SJCRH30 (cell line): ENCODE data around the gene KRT3. TPM values are rescaled to one million over a fixed set of nuclear protein-coding genes. Genes with fewer than 3 reads are reported as not detected.
"Not testable (repeated sequence)": the region's sequence is repeated elsewhere in the genome, so short reads cannot be mapped to it uniquely, and the experiment has no call there.

Experiments used
- DNase-seq, 2 experiments: peaks; one replicate each; pipeline ENCODE4 v3.0.0-alpha.2; 2015 to 2020
- H3K27ac ChIP-seq: fragments of 250-450 bp; sonication (Bioruptor Pico); 2 replicates; pipeline ENCODE4 v1.5.1; 2020; ENCODE audit warnings: mild to moderate bottlenecking, moderate library complexity
- H3K27me3 ChIP-seq: fragments of 250-450 bp; sonication (Bioruptor Pico); 2 replicates; pipeline ENCODE4 v1.5.1; 2020; ENCODE audit warnings: mild to moderate bottlenecking, moderate library complexity
- H3K36me3 ChIP-seq: fragments of 250-450 bp; sonication (Bioruptor Pico); 2 replicates; pipeline ENCODE4 v1.5.1; 2020; ENCODE audit warnings: mild to moderate bottlenecking, moderate library complexity
- H3K4me1 ChIP-seq: fragments of 250-450 bp; sonication (Bioruptor Pico); 2 replicates; pipeline ENCODE4 v1.5.1; 2020; ENCODE audit warnings: mild to moderate bottlenecking, moderate library complexity
- H3K4me3 ChIP-seq: fragments of 250-450 bp; sonication (Bioruptor Pico); 2 replicates; pipeline ENCODE4 v1.5.1; 2020; ENCODE audit warnings: mild to moderate bottlenecking, moderate library complexity
- H3K9me3 ChIP-seq: fragments of 250-450 bp; sonication (Bioruptor Pico); replicated peaks from 2 replicates; pipeline ENCODE4 v1.5.1; 2020; ENCODE audit warnings: mild to moderate bottlenecking, moderate library complexity
- total RNA-seq: library from RNA; depleted of rRNA; stranded (reverse); fragments of >200 nt; shearing (Covaris generic); gene quantifications from 2 replicates; pipeline ENCODE4 v1.2.3, GENCODE V29; 2014

The KRT3 gene
- total RNA-seq, 1 experiment from 2014 or later = not detected

DNA sequence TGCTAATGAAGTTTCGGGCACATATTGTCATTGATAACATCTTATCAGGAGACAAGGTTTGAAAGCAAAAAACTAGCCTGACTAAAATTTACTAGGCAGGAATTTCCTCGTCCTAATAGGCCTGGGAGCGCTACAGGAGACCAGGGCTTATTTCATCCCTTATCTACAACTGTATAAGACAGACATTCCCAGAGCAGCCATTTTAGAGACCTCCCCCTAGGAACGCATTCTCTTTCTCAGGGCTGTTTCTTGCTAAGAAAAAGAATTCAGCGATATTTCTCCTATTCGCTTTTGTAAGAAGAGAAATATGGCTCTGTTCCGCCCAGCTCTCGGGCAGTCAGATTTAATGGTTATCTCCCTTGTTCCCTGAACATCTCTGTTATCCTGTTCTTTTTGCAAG is 34.7 kb downstream of the KRT3 start:
- DNase-seq, H3K4me1 ChIP-seq, H3K4me3 ChIP-seq, H3K9me3 ChIP-seq, H3K27ac ChIP-seq, H3K36me3 ChIP-seq, H3K27me3 ChIP-seq: not testable (repeated sequence)

DNA sequence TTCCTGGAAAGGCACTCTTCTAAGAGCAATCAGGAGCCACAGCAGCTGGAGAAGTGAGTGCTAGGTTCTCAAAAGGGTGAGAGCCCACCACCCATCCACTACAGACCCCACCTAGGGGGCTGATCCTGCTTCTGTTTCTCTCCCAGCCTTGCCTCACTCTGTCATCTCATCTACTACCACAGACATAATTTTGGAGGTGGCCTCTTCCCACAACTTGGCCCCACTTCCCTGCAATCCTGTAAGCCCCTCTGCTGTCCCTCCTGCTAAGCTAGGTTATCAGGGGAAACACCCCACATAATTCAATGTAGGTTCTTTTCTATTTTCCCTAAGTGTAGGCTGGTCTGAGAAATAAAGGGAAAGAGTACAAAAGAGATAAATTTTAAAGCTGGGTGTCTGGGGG is 35.3 kb downstream of the KRT3 start:
- Histone ChIP-seq H3K9me3 (no peaks in the 10 kb centered on the region), H3K27me3 (no peaks in the 10 kb centered on the region), H3K4me1 (no peaks in the 10 kb centered on the region), H3K27ac (no peak overlapping the region), H3K4me3 (no peak overlapping the region), H3K36me3 (no peaks in the 10 kb centered on the region)
- DNase-seq = no peak

DNA sequence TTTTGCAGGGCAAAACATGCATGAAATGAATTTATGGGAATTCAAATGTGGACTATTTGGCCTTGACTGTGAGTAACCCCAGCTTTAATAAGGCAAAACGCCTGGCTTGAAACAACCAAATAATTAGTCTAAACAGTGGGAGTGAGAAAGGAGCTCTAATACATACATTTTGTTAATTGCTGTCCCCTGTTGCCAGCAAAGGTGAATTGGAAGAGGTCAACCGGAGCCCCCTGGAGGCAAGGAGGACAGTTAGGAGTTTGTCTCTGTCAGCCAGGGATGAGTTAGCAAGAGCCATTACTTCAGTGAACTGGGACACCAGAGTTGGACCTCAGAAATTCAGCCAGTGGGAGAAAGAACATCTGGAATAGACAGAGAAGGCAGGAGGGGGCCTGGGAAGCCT is 36.2 kb downstream of the KRT3 start:
- Histone ChIP-seq H3K4me1 (no peaks in the 10 kb centered on the region), H3K4me3 (no peak overlapping the region), H3K27me3 (no peaks in the 10 kb centered on the region), H3K27ac (no peak overlapping the region), H3K9me3 (no peaks in the 10 kb centered on the region), H3K36me3 (no peaks in the 10 kb centered on the region)
- no peak for DNase-seq

DNA sequence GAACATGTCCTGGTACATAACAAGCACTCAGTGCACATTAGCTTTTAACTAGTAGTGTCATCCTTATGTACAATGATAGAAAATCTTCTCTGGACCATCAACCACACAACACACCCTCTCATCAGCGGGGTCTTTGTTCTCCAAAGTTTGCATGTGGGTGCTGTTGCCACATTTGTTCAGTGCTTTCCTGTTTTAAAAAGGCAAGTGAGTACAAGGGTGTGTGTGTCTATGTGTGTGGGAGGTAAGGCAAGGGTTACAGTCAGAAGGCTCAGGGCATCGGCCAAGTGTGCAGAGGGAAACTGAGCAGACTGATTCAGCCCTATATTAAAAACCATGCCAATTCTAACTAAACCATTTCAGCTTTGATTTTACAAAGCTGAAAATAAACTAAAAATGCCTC is 36.7 kb downstream of the KRT3 start:
- Histone ChIP-seq H3K27me3 (no peaks in the 10 kb centered on the region), H3K36me3 (no peaks in the 10 kb centered on the region), H3K27ac (no peak overlapping the region), H3K9me3 (no peaks in the 10 kb centered on the region), H3K4me1 (no peaks in the 10 kb centered on the region), H3K4me3 (no peak overlapping the region)
- no peak for DNase-seq

DNA sequence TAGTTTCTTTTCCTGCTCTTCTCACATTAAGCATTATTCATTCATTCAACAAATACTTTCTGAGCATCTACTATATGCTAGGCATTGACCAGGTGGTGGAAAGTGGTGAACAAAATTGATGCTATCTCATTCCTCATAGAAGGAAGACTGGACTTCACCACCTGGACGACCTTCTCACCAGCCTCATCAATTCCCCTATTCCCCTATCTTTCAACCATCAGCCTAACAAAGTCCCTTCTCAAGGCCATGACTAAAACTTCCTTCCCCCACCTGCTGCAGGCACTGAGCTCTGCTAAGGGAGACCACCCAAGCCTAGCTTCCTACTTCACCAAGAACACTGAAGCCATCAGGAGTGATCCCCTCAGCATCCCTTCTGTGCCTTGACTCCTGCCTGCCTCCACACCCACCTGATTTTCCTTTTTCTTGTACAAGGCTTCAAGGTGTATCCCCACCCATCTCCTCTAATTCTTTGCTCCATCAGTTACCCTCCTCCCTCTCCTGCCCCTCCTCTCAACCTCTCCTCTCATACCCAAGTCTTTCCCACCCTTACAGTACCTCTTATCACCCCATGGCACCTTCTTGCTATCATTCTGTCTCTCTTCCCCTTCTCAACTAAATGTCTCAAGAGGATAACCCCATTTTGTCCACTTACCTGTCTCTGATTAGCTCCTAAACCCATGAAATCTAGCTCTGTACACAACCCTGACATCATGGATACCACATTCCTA is 38.3 kb downstream of the KRT3 start:
- no peaks in the 10 kb centered on the region for H3K4me1 ChIP-seq
- no peak overlapping the region for H3K27ac ChIP-seq
- DNase-seq = no peak
- H3K27me3 ChIP-seq = no peaks in the 10 kb centered on the region
- no peaks in the 10 kb centered on the region for H3K36me3 ChIP-seq
- H3K4me3 ChIP-seq = no peak overlapping the region
- H3K9me3 ChIP-seq = no peaks in the 10 kb centered on the region

DNA sequence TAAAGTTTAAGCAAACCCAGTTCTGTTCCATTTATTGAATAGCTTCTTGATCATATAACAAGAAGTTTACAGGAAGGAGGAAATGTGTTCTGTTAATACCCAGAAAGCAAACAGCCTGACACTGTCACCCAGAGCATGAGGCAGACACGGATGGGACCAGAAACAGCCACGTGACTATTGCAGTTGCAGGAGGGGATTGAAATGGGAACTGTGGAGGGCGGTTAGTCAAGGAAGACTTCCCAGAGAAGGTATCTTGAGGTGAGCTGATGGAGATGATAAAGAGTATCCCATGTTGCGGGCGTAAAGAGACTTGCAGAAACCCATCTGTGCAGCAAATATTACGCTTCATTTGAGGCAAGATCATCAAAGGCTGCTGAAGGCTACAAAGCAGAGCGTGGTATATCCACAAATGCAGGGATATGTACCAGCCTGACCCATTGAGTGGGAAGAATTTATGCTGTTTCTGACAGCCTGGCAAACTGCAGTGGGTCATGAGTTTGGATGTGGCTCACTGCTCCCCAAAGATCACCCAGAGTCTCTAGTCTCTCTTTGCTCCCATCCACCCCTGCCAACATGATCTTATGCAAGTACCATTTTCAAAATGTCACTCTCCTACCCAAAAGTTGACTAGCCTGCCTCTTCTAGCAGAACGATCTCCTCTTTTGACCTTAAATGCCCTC is 39.5 kb downstream of the KRT3 start:
- H3K9me3 ChIP-seq = no peaks in the 10 kb centered on the region
- no peaks in the 10 kb centered on the region for H3K27me3 ChIP-seq

DNA sequence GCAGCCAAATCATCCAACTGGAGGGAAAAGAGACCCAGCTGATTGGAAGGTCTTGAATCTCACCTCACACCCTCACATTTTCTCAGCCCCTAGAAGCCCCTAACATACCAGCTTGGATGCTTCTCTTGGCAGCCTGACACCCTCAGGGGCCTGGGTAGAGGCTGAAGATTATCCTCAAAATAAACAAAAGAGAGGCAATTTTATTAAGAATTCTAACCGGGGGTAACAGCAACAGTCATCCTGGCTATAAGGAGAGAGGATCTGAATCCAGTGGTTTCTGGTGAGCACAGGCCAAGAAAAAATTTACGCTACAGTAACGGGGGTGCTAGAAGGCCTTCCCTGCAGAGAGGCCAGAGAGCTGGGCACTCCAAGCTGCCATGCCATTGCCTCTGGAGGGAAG is 40.4 kb downstream of the KRT3 start:
- Histone ChIP-seq H3K36me3 (no peaks in the 10 kb centered on the region), H3K4me3 (no peak overlapping the region), H3K27me3 (no peaks in the 10 kb centered on the region), H3K27ac (no peak overlapping the region), H3K4me1 (no peaks in the 10 kb centered on the region), H3K9me3 (no peaks in the 10 kb centered on the region)
- no peak for DNase-seq

More for the DNA sequence above, 39.5 kb downstream of the KRT3 start:
- Histone ChIP-seq H3K36me3 (no peaks in the 10 kb centered on the region), H3K4me3 (no peak overlapping the region), H3K4me1 (no peaks in the 10 kb centered on the region), H3K27ac (no peak overlapping the region)
- DNase-seq = no peak

DNA sequence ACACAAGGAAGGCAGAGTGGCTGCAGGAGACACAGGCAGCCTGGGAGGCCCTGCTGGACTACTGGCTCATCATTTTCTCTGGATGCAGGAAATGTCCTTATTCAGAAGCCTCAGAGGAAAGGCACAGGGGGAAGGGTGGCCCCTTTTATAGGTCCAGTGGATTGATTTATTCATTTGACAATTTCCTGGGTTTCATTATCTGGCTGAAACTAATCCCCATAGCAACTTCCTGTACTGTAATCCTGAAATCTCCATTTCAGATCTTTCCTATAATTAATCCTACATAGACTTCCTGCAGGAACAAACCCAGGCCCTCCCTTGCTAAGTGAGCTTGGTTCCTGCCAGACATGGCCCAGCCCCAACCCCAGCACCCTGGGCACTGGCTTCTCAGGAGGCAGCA is 41.8 kb downstream of the KRT3 start:
- Histone ChIP-seq H3K27me3 (no peaks in the 10 kb centered on the region), H3K4me1 (no peaks in the 10 kb centered on the region), H3K4me3 (no peak overlapping the region), H3K36me3 (no peaks in the 10 kb centered on the region), H3K27ac (no peak overlapping the region), H3K9me3 (no peaks in the 10 kb centered on the region)
- DNase-seq = no peak

DNA sequence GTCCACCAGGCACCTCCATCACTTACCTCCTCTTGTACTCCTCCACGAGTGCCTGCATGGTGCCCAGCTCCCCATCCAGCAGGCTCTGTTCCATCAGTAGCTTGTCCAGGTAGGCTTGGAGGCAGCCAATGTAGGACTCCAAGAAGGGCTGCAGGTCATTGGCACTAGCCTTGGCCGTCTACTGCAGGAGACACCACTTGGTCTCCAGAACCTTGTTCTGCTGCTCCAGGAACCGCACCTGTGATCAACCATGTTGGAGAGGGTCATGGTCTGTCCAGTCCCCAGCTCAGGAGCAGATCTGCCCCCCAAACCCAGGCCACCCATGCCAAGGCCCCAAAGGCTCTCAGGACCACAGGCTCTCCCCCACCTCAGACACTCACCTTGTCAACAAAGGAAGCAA is 42.6 kb downstream of the KRT3 start:
- DNase-seq = no peak
- H3K4me1 ChIP-seq = no peaks in the 10 kb centered on the region
- H3K27me3 ChIP-seq = no peaks in the 10 kb centered on the region
- H3K27ac ChIP-seq = no peak overlapping the region
- no peaks in the 10 kb centered on the region for H3K36me3 ChIP-seq
- H3K4me3 ChIP-seq = no peak overlapping the region
- H3K9me3 ChIP-seq = no peaks in the 10 kb centered on the region

DNA sequence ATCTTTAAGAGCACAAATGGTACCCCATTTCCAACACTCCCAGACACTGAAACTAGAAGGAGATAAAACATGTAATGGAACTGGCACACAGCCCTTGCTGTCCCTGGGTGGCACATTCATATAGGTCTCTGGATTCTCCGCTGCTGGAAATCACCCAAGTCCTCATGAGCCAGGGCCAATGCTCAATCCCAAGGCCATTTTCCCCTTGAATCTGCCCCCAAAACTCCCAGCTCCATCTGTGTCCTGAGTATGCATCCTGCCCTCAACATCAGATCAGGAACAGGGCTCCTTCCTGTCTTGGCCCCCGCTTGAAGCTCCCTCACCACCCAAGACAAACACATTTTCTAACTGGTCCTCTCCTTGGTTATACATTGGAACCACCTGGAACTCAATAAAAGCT is 43.4 kb downstream of the KRT3 start:
- H3K4me3 ChIP-seq = no peak overlapping the region
- no peaks in the 10 kb centered on the region for H3K36me3 ChIP-seq
- H3K4me1 ChIP-seq = no peaks in the 10 kb centered on the region
- no peak overlapping the region for H3K27ac ChIP-seq
- no peaks in the 10 kb centered on the region for H3K27me3 ChIP-seq
- H3K9me3 ChIP-seq = no peaks in the 10 kb centered on the region
- no peak for DNase-seq

DNA sequence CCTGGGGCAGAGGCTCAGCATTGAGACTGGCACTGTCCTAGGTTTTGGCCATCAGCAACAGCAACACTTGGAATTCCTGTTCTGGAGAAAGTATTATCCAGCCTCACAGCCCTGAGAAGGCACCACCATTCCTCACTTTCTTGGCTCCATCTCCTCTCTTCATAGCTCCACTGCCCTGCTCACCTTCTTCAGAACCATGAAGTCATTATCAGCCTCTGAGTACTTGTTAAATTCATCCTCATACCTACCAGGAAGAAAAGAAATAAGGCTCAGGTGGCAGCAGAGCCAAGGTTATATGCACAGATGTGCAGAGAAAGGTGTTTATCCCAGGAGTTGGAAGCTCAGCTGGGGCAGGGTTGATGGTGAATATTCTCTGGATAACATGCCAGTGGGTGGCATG is 44.1 kb downstream of the KRT3 start:
- H3K4me3 ChIP-seq = no peak overlapping the region
- no peaks in the 10 kb centered on the region for H3K27me3 ChIP-seq

DNA sequence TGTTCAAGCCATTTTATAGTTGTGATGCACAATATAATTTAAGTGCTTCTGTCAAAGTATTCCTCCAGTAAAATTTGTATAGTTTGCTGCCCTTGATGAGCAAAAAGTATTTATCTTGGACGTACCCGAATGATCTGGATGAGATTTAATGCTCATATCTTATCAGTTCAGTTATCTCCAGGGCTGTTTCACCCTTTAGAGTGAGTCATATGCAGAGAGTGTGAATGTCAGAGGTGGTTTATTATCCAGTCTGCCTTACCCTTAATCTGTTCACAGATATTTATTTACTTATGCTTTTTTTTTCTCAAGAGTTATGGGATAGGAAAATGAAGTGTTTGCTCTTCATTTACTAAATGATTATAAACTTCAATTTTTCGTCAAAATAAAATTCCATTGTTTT is 45.4 kb downstream of the KRT3 start:
- H3K9me3 ChIP-seq, H3K4me1 ChIP-seq, DNase-seq, H3K27me3 ChIP-seq, H3K4me3 ChIP-seq, H3K27ac ChIP-seq, H3K36me3 ChIP-seq: not testable (repeated sequence)

More for the DNA sequence above, 44.1 kb downstream of the KRT3 start:
- Histone ChIP-seq H3K4me1 (no peaks in the 10 kb centered on the region), H3K27ac (no peak overlapping the region), H3K36me3 (no peaks in the 10 kb centered on the region), H3K9me3 (no peaks in the 10 kb centered on the region)
- DNase-seq = no peak

DNA sequence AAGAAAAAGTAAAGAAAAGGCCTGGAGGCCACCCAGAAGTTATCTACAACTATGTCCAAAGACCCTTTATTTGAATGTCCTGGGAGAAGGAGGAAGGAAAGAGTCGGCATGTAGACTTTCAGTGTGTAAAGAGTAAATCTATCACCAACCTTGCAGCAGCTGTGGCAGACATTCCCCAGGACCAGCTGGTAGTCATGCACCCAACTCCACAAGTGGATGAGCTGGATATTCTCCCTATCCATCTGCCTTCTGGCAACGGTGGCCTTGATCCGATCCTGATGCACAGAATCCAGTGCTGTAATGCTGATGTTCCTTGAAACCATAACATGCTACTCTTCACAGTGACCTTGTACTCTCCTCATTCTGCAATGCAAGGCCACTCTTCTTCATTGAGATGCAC is 46.1 kb downstream of the KRT3 start:
- Histone ChIP-seq H3K27ac (no peak overlapping the region), H3K27me3 (no peaks in the 10 kb centered on the region), H3K36me3 (no peaks in the 10 kb centered on the region), H3K4me3 (no peak overlapping the region), H3K9me3 (no peaks in the 10 kb centered on the region), H3K4me1 (no peaks in the 10 kb centered on the region)
- no peak for DNase-seq

DNA sequence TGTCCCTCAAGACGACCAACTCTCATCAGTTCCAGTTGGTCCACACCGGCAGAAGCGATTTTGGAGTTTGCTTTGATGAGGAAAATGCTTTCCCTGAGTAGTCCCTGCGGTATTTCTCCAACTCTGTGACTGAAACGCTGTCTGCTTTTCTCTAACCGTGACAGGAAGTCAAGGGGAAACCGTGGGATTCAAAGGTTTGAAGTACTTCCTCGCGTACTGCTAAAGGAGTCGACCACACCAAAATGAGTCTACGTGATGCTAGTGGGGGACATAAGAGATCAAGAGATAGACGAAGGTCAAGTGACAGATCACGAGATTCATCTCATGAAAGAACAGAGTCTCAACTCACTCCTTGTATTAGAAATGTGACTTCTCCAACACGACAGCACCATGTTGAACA is 47.3 kb downstream of the KRT3 start:
- Histone ChIP-seq H3K9me3 (no peaks in the 10 kb centered on the region), H3K27me3 (no peaks in the 10 kb centered on the region), H3K4me3 (no peak overlapping the region), H3K36me3 (no peaks in the 10 kb centered on the region), H3K4me1 (no peaks in the 10 kb centered on the region), H3K27ac (no peak overlapping the region)
- no peak for DNase-seq

DNA sequence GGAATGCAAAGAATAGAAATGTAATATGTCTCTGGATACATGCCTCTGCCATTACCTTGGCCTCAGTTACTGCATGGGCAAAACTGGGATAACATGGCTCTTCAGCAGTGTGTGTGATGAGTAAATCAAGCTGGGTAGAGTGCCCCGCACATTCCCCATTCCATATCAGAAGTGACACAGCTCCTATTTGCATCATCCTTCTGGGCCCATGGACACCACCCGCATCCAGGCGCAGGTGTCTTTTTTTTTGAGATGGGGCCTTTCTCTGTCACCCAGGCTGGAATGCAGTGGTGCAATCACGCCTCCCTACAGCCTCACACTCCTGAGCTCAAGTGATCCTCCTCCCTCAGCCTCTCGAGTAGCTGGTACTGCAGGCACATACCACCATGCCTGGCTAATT is 50.4 kb downstream of the KRT3 start:
- DNase-seq = no peak
- Histone ChIP-seq H3K4me1 (no peaks in the 10 kb centered on the region), H3K4me3 (no peak overlapping the region), H3K27me3 (no peaks in the 10 kb centered on the region), H3K27ac (no peak overlapping the region), H3K9me3 (no peaks in the 10 kb centered on the region), H3K36me3 (no peaks in the 10 kb centered on the region)
